Endothelial cell of umbilical vein (primary cell): ENCODE measurements around the gene OR2H2. TPM values are rescaled to one million over a fixed set of nuclear protein-coding genes. Genes with fewer than 3 reads are reported as not detected.

Experiments
- BruUV-seq: library from RNA; stranded (reverse); fragments of 400-500 nt; replicated peaks from 2 replicates; lab custom pipeline; 2021; lab: Mats Ljungman, UMichigan
- CTCF ChIA-PET: fragments of 300-600, 350-600 bp; sonication (Branson Sonifier 250); formaldehyde crosslinking; loops from one replicate; lab custom pipeline; 2021; ENCODE audit warnings: antibody characterized with exemption, inconsistent platforms; lab: Charles Lee
- POLR2A ChIA-PET: fragments of 300-600, 350-600 bp; sonication (Branson Sonifier 250); formaldehyde crosslinking; loops from one replicate; lab custom pipeline; 2021; ENCODE audit warnings: antibody characterized with exemption, inconsistent platforms; lab: Charles Lee
- DNase-seq: peaks from one replicate; pipeline ENCODE4 v3.0.0-alpha.2; 2011; ENCODE audit warnings: low read depth, low spot score
- FAIRE-seq: peaks from 2 replicates; lab custom pipeline; 2011; peaks lifted over from hg19 to GRCh38; lab: Jason Lieb, UNC
- H2AFZ ChIP-seq: 2 replicates; pipeline ENCODE4 v1.6.0; 2012; ENCODE audit warnings: low read depth, low read length, control low read depth, inconsistent platforms
- H3K27ac ChIP-seq: 2 replicates; pipeline ENCODE4 v1.5.1; 2011; ENCODE audit warnings: low read depth, mild to moderate bottlenecking, control low read depth, low read length, moderate library complexity; ENCODE audit not compliant: insufficient read depth
- H3K27me3 ChIP-seq, 2 experiments: 2 replicates each; pipeline versions ENCODE4 v1.6.0 to v1.6.1; 2011; ENCODE audit warnings: low read length in 2 of 2, mixed read lengths in 1 of 2; ENCODE audit not compliant: control insufficient read depth in 2 of 2, insufficient read depth in 2 of 2
- H3K36me3 ChIP-seq, 2 experiments: 2 replicates in 1 of 2; 3 replicates in 1 of 2; pipeline ENCODE4 v1.5.1; 2011; ENCODE audit warnings: low read length in 2 of 2, mild to moderate bottlenecking in 1 of 2, moderate library complexity in 1 of 2; ENCODE audit not compliant: control insufficient read depth in 2 of 2, insufficient read depth in 2 of 2; ENCODE audit errors: extremely low read depth in 1 of 2
- H3K4me1 ChIP-seq: 3 replicates; pipeline ENCODE4 v1.5.1; 2011; ENCODE audit warnings: mild to moderate bottlenecking, low read length; ENCODE audit not compliant: control insufficient read depth, insufficient read depth; ENCODE audit errors: extremely low read depth
- H3K4me2 ChIP-seq: 2 replicates; pipeline ENCODE4 v1.6.1; 2011; ENCODE audit warnings: low read length, control low read depth, mixed read lengths; ENCODE audit not compliant: insufficient read depth
- H3K4me3 ChIP-seq, 3 experiments: fragments of 200-600 bp in 1 of 3; sonication (generic), shearing (Covaris generic) in 1 of 3; replicated peaks in 1 of 3; 2 replicates each; pipeline ENCODE4 v1.5.1; 2011 to 2016; ENCODE audit warnings: control low read depth in 3 of 3, low read length in 3 of 3, mild to moderate bottlenecking in 2 of 3, inconsistent platforms in 1 of 3, low read depth in 1 of 3, moderate library complexity in 1 of 3; ENCODE audit not compliant: insufficient read depth in 1 of 3
- H3K79me2 ChIP-seq: 2 replicates; pipeline ENCODE4 v1.6.0; 2012; ENCODE audit warnings: low read length, inconsistent platforms; ENCODE audit not compliant: control insufficient read depth, insufficient read depth
- H3K9ac ChIP-seq: replicated peaks from 2 replicates; pipeline ENCODE3; 2011; ENCODE audit warnings: low read length, control low read depth; ENCODE audit not compliant: insufficient read depth; ENCODE audit errors: extremely low read depth
- H3K9me1 ChIP-seq: replicated peaks from 3 replicates; pipeline ENCODE4 v1.6.0; 2011; ENCODE audit warnings: mild to moderate bottlenecking, low read length; ENCODE audit not compliant: control insufficient read depth, insufficient read depth; ENCODE audit errors: extremely low read depth
- H3K9me3 ChIP-seq: replicated peaks from 2 replicates; pipeline ENCODE4 v1.5.1; 2012; ENCODE audit warnings: low read length, inconsistent platforms; ENCODE audit not compliant: control insufficient read depth, insufficient read depth
- H4K20me1 ChIP-seq: replicated peaks from 2 replicates; pipeline ENCODE3; 2011; ENCODE audit warnings: mild to moderate bottlenecking, low read length; ENCODE audit not compliant: control insufficient read depth, insufficient read depth; ENCODE audit errors: extremely low read depth
- CTCF ChIP-seq, 2 donors: IDR thresholded peaks; 1 replicate in 1 of 2; 2 replicates in 1 of 2; pipeline ENCODE4 v1.5.1; 2011; ENCODE audit warnings: low read length in 2 of 2, mild to moderate bottlenecking in 2 of 2, moderate library complexity in 2 of 2, control low read depth in 1 of 2, inconsistent platforms in 1 of 2, low read depth in 1 of 2; ENCODE audit not compliant: insufficient read depth in 1 of 2; ENCODE audit errors: extremely low read depth in 1 of 2
- EZH2 ChIP-seq: IDR thresholded peaks from 2 replicates; pipeline ENCODE4 v1.6.1; 2012; ENCODE audit warnings: borderline replicate concordance, low read depth, mild to moderate bottlenecking, moderate library complexity, low read length, inconsistent platforms; ENCODE audit not compliant: severe bottlenecking
- FOS ChIP-seq: IDR thresholded peaks from 2 replicates; pipeline ENCODE4 v1.6.1; 2011; ENCODE audit warnings: mild to moderate bottlenecking, low read length, moderate library complexity, borderline replicate concordance; ENCODE audit not compliant: insufficient read depth
- GATA2 ChIP-seq: IDR thresholded peaks from 2 replicates; pipeline ENCODE4 v1.7.0; 2011; ENCODE audit warnings: low read depth, mild to moderate bottlenecking, moderate library complexity, mixed read lengths, low read length; ENCODE audit not compliant: insufficient read length, insufficient read depth
- JUN ChIP-seq: IDR thresholded peaks from 2 replicates; pipeline ENCODE4 v1.6.1; 2011; ENCODE audit warnings: borderline replicate concordance, low read depth; ENCODE audit not compliant: insufficient read length, insufficient read depth
- MYC ChIP-seq: IDR thresholded peaks from one replicate; pipeline ENCODE4 v1.6.1; 2011; ENCODE audit warnings: mild to moderate bottlenecking, low read depth, low read length
- POLR2A ChIP-seq: IDR thresholded peaks from 2 replicates; pipeline ENCODE4 v1.6.1; 2012; ENCODE audit warnings: low read depth, mild to moderate bottlenecking, control low read depth, low read length
- POLR2AphosphoS5 ChIP-seq: IDR thresholded peaks from 2 replicates; pipeline ENCODE4 v1.6.1; 2012; ENCODE audit warnings: low read depth, mild to moderate bottlenecking, control low read depth, low read length, moderate library complexity; ENCODE audit not compliant: insufficient read depth
- dilution Hi-C: fragments of 300-500 bp; cut with MboI; formaldehyde crosslinking; loops from one replicate; pipeline ENCODE4 v1.15.0; 2019; ENCODE audit warnings: low sequenced_read_pairs; ENCODE audit not compliant: extremely low pct_ligation_motif_present
- intact Hi-C: fragments of 100-400 bp; cut with micrococcal nuclease; formaldehyde crosslinking; loops from one replicate; pipeline ENCODE4 v1.10.0; 2022
- polyA plus RNA-seq, 4 experiments: library from polyadenylated mRNA; depleted of rRNA in 3 of 4; stranded (reverse) in 3 of 4; unstranded in 1 of 4; fragments of >200 nt; gene quantifications; 2 replicates each; pipeline versions ENCODE4 v1.2.1 to v1.2.3, GENCODE V29; 2011 to 2012; ENCODE audit warnings: missing spikeins in 1 of 4
- total RNA-seq: library from RNA; stranded (reverse); gene quantifications from 2 replicates; pipeline ENCODE4 v1.2.3, GENCODE V29; 2021
- TF ChIP-seq, protein P1 (sequence below): IDR thresholded peaks from 2 replicates; pipeline ENCODE4 v1.6.1; 2011; ENCODE audit not compliant: insufficient read depth, insufficient read length

Gene OR2H2
- total and polyA plus RNA-seq, 2 donors (not counting 3 experiments of a cell fraction or from before 2014, with no cell fraction given), result not detected

GRCh38 chr6:29591677-29592076 is 6.8 kb downstream of the OR2H2 start:
- dilution Hi-C loops (no loop called here), intact Hi-C loops (no loop called here)
- TF ChIP-seq POLR2AphosphoS5, result no peak
- no peak for TF ChIP-seq POLR2A
- TF ChIP-seq GATA2, result no peak
- TF ChIP-seq, protein P1, sequence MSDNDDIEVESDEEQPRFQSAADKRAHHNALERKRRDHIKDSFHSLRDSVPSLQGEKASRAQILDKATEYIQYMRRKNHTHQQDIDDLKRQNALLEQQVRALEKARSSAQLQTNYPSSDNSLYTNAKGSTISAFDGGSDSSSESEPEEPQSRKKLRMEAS, result no peak
- TF ChIP-seq CTCF (IDR thresholded peaks at IDR 0.05; ENCODE audit: extremely low read depth in 1 of 2, insufficient read depth in 1 of 2, low read depth in 1 of 2, low read length in 2 of 2), result no peak
- no peak for TF ChIP-seq EZH2
- TF ChIP-seq FOS, result no peak
- no peak for TF ChIP-seq MYC
- no peak for TF ChIP-seq JUN

More at GRCh38 chr6:29591677-29592076, 6.8 kb downstream of the OR2H2 start:
- no peaks in the 10 kb centered on the region for H3K4me1 ChIP-seq
- no TSS peak for BruUV-seq
- FAIRE-seq (no peak), DNase-seq (no peak)
- H2AFZ ChIP-seq, result no peak overlapping the region
- H3K4me2 ChIP-seq, result no peak overlapping the region
- no peak overlapping the region for H3K9ac ChIP-seq
- H3K36me3 ChIP-seq, result no peaks in the 10 kb centered on the region
- ChIA-PET POLR2A (no interaction called here), CTCF (interaction anchor here (1.9 to 2.0 kb wide), 2 partner anchors 62 to 575 kb away, joined by 5 to 6 read pairs; no protein-coding TSS in a partner anchor)
- no peak overlapping the region for H3K4me3 ChIP-seq
- peaks cover 0 to 8% of the 10 kb centered on the region in 2 experiments for H3K27me3 ChIP-seq
- no peaks in the 10 kb centered on the region for H3K9me1 ChIP-seq
- H4K20me1 ChIP-seq, result no peaks in the 10 kb centered on the region
- H3K9me3 ChIP-seq, result no peaks in the 10 kb centered on the region
- H3K27ac ChIP-seq, result no peak overlapping the region
- no peaks in the 10 kb centered on the region for H3K79me2 ChIP-seq
